PFSK-1 (cell line): Measurements from ENCODE around the gene BCAS1.

Source experiments
- POLR2AphosphoS5 ChIP-seq: IDR thresholded peaks from 2 replicates; pipeline ENCODE4 v1.6.1; 2012; ENCODE audit warnings: low read depth, mild to moderate bottlenecking, control low read depth, low read length, moderate library complexity
- REST ChIP-seq, 2 experiments: IDR thresholded peaks; 2 replicates each; pipeline versions ENCODE4 v1.6.1 to v1.8.0; 2011 to 2012; ENCODE audit warnings: low read depth in 2 of 2, low read length in 2 of 2, control low read depth in 1 of 2, inconsistent platforms in 1 of 2, mild to moderate bottlenecking in 1 of 2, moderate library complexity in 1 of 2; ENCODE audit not compliant: insufficient read depth in 1 of 2
- SIN3A ChIP-seq: IDR thresholded peaks from 2 replicates; pipeline ENCODE4 v1.6.1; 2012; ENCODE audit warnings: mild to moderate bottlenecking, low read length, moderate library complexity, borderline replicate concordance; ENCODE audit not compliant: insufficient read depth
- TAF1 ChIP-seq: IDR thresholded peaks from 2 replicates; pipeline ENCODE4 v1.6.1; 2012; ENCODE audit warnings: low read length, control low read depth, borderline replicate concordance; ENCODE audit not compliant: insufficient read depth

DNA sequence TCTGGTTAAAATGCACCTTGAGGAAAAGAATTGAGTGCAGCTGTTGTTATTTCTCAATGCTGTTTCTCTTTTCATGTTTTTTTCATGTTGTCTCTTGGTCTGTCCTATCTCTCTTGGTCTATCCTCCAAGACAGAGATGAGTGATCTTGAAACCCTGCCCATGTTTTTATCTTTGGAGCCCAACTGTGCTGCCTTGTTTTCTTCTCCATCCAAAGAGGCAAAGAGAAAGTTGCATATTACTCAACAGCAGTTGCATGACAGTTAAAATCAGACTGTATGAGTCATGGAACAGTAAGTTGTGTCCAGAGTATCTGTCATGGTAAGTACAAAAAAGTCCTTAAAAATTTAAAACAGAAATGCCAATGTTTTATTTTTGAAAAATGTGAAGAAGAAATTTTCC lies 26.2 kb downstream of the BCAS1 start:
- TF ChIP-seq POLR2AphosphoS5 = no peak
- no peak for TF ChIP-seq TAF1
- no peak for TF ChIP-seq REST (IDR thresholded peaks at IDR 0.05; ENCODE audit: insufficient read depth in 1 of 2, low read depth in 2 of 2, low read length in 2 of 2)
- no peak for TF ChIP-seq SIN3A
